ENCODE measurements around the gene RNASET2.

DNA sequence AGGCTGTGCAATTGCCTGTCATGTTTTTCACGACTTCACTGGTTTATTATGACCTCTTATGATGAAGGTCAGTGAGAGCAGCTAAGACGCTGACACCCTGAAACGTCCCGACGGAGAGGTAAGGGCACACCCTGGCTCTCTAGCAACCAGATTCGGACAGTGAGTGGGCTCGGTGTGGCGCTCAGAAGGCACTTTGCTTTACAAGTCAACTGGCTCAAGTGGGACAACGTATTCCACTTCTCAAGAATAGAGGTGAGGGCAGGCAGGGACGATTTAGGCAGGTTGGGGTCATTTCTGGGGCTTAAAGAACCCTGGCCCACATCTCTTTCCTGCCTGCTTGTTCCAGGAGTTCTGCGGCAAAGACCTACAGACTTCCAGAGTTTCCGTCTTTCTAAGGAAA, 18.2 kb downstream of the RNASET2 start:
- no peak for TF ChIP-seq POLR2AphosphoS5 (IDR thresholded peaks at IDR 0.05; ENCODE audit: borderline replicate concordance, low read depth, low read length)
- TF ChIP-seq EZH2 (IDR thresholded peaks at IDR 0.05): no peak
- TF ChIP-seq FOXP2 (optimal IDR thresholded peaks at IDR 0.05; ENCODE audit: control extremely low read depth, extremely low read length, insufficient read depth): no peak

Data from SK-N-MC (cell line).